ENCODE results near the gene LNPEP. TPM values are rescaled to one million over a fixed set of nuclear protein-coding genes. Genes with fewer than 3 reads are reported as not detected.
A peak's percentile ranks its signal among the peaks of the same experiment; 100 is the strongest.

Gene LNPEP
- total and polyA plus RNA-seq, 2 donors (not counting 1 experiment from before 2014, with no cell fraction given): 10.5 to 92.9 TPM

DNA sequence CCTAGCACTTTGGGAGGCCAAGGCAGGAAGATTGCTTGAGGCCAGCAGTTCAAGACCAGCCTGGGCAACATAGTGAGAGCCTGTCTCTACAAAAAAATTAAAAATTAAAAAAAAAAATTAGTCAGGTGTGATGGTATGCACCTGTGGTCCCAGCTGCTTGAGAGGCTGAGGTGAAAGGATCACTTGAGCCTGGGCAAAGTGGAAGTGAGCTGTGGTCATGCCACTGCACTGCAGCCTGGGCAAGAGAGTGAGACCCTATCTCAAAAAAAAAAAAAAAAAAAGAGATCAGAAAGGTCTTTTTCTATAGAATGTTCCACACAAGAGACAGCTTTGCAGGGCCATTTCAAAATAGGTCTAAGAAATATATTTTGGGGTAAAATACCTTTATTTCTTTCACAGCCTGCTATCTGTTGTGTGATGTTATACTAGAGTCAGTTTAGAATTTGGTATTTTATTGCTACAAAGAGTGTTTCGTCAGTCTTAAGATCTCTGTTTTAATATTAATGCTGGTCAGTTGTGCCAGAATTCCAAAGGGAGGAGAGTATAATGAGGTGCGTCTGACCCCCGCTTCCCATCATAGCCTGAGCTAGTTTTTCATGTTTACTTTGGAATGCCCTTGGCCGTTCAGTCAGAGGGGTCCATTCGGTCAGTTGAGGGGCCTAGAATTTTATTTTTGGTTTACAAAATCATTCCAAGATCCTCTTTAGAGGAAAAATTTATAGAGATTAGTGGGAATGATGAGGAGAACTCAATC, 9.4 kb downstream of the LNPEP start:
- no peak overlapping the region for H3K27ac Mint-ChIP-seq
- CTCF ChIA-PET: interaction anchor here (0.9 to 1.0 kb wide), 2 partner anchors 12 to 76 kb away, joined by 3 to 6 read pairs; no protein-coding TSS in a partner anchor
- peaks cover 0 to 1% (median 0%) of the 10 kb centered on the region in 3 donors for H3K9me3 ChIP-seq (ENCODE audit: control extremely low read depth in 1 of 3, control insufficient read depth in 2 of 3, insufficient read depth in 1 of 3, low read length in 2 of 3)
- peaks cover 67% of the 10 kb centered on the region for H3K4me1 Mint-ChIP-seq
- peak overlapping the region; percentile 19 for H3K4me2 ChIP-seq (replicated peaks; ENCODE audit: low read depth, low read length, poor library complexity, severe bottlenecking)
- H3K4me3 Mint-ChIP-seq: no peak overlapping the region
- no peak overlapping the region for H3K9ac ChIP-seq (ENCODE audit: low read length)
- no peaks in the 10 kb centered on the region for H3K9me3 Mint-ChIP-seq (ENCODE audit: insufficient read depth)
- ATAC-seq (ENCODE audit: low read depth): no peak
- H2AFZ ChIP-seq (ENCODE audit: insufficient read depth, low read depth, low read length, poor library complexity, severe bottlenecking): no peak overlapping the region
- peaks cover 5 to 17% of the 10 kb centered on the region in 2 experiments for H3K36me3 ChIP-seq (replicated peaks in 1 of 2; ENCODE audit: control extremely low read depth in 1 of 2, control insufficient read depth in 1 of 2, extremely low read depth in 1 of 2, insufficient read depth in 2 of 2, low read length in 1 of 2)
- peaks cover 79% of the 10 kb centered on the region for H4K20me1 ChIP-seq (ENCODE audit: control insufficient read depth, insufficient read depth, low read length, poor library complexity, severe bottlenecking)
- WGBS (ENCODE audit: insufficient coverage): 68% methylated on average over 4 of the region's 5 CpGs
- DNase-seq: no peak
- H3K79me2 ChIP-seq (ENCODE audit: control insufficient read depth, insufficient read depth, low read length): peaks cover 99% of the 10 kb centered on the region
- no peak overlapping the region for H3K4me3 ChIP-seq (ENCODE audit: control extremely low read depth in 1 of 5, extremely low read depth in 1 of 5, insufficient read depth in 1 of 5, low read depth in 2 of 5, low read length in 4 of 5)
- intact Hi-C loops (cut with micrococcal nuclease): no loop called here
- H3K4me1 ChIP-seq (ENCODE audit: control insufficient read depth in 2 of 2, insufficient read depth in 2 of 2, low read length in 2 of 2): peaks cover 30 to 32% of the 10 kb centered on the region in 2 donors
- H3K27me3 Mint-ChIP-seq: no peaks in the 10 kb centered on the region
- no peaks in the 10 kb centered on the region for H3K27me3 ChIP-seq (replicated peaks in 1 of 4; ENCODE audit: control extremely low read depth in 1 of 4, control insufficient read depth in 3 of 4, insufficient read depth in 4 of 4, low read length in 3 of 4)
- TF ChIP-seq EZH2 (IDR thresholded peaks at IDR 0.05; ENCODE audit: borderline replicate concordance, insufficient read depth, low read depth, low read length, poor library complexity, severe bottlenecking) (no peak), CTCF (IDR thresholded peaks at IDR 0.05) (no peak)
- POLR2A ChIA-PET: interaction anchor here (0.6 kb wide), 1 partner anchor 17 kb away, joined by 5 read pairs; no protein-coding TSS in a partner anchor
- no peak overlapping the region for H3K27ac ChIP-seq (ENCODE audit: low read length in 2 of 2)

DNA sequence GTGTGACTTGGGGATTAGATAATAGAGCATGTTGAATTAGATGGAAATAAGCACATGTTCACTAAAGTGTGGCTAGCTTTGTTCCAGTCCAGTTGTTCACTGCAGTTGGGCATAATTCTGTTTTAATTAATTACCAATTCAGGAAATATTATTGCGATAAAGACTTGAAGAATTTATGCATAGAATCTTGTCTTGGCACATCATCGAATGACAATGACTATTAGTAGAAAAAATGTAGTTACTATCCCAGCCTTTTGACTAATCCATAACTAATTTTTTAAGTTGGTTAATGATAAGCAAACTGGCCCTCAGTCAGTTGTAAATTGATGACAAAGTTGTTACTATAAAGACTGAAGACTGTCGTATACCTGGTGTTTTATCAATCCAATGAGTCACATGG, 10.5 kb downstream of the LNPEP start:
- no peak overlapping the region for H3K4me3 ChIP-seq (ENCODE audit: control extremely low read depth in 1 of 5, extremely low read depth in 1 of 5, insufficient read depth in 1 of 5, low read depth in 2 of 5, low read length in 4 of 5)
- no peak overlapping the region for H2AFZ ChIP-seq (ENCODE audit: insufficient read depth, low read depth, low read length, poor library complexity, severe bottlenecking)
- no peak overlapping the region for H3K27ac ChIP-seq (ENCODE audit: low read length in 2 of 2)
- H3K9me3 Mint-ChIP-seq (ENCODE audit: insufficient read depth): no peaks in the 10 kb centered on the region
- POLR2A ChIA-PET: no interaction called here
- no peaks in the 10 kb centered on the region for H3K27me3 ChIP-seq (replicated peaks in 1 of 4; ENCODE audit: control extremely low read depth in 1 of 4, control insufficient read depth in 3 of 4, insufficient read depth in 4 of 4, low read length in 3 of 4)
- TF ChIP-seq EZH2 (IDR thresholded peaks at IDR 0.05; ENCODE audit: borderline replicate concordance, insufficient read depth, low read depth, low read length, poor library complexity, severe bottlenecking) (no peak), CTCF (IDR thresholded peaks at IDR 0.05) (no peak)
- WGBS (ENCODE audit: insufficient coverage): no CpG with 5 or more reads among the region's 3 CpGs
- H3K36me3 ChIP-seq (replicated peaks in 1 of 2; ENCODE audit: control extremely low read depth in 1 of 2, control insufficient read depth in 1 of 2, extremely low read depth in 1 of 2, insufficient read depth in 2 of 2, low read length in 1 of 2): peaks cover 5 to 13% of the 10 kb centered on the region in 2 experiments
- no peaks in the 10 kb centered on the region for H3K27me3 Mint-ChIP-seq
- H3K4me1 ChIP-seq (ENCODE audit: control insufficient read depth in 2 of 2, insufficient read depth in 2 of 2, low read length in 2 of 2): peaks cover 27% of the 10 kb centered on the region in 2 donors
- no peak overlapping the region for H3K9ac ChIP-seq (ENCODE audit: low read length)
- H4K20me1 ChIP-seq (ENCODE audit: control insufficient read depth, insufficient read depth, low read length, poor library complexity, severe bottlenecking): peaks cover 79% of the 10 kb centered on the region
- H3K4me1 Mint-ChIP-seq: peaks cover 62% of the 10 kb centered on the region
- DNase-seq (no peak), ATAC-seq (ENCODE audit: low read depth) (no peak)
- intact Hi-C loops (cut with micrococcal nuclease): no loop called here
- H3K27ac Mint-ChIP-seq: no peak overlapping the region
- H3K9me3 ChIP-seq (ENCODE audit: control extremely low read depth in 1 of 3, control insufficient read depth in 2 of 3, insufficient read depth in 1 of 3, low read length in 2 of 3): peaks cover 0 to 1% (median 0%) of the 10 kb centered on the region in 3 donors
- no peak overlapping the region for H3K4me3 Mint-ChIP-seq
- H3K4me2 ChIP-seq (replicated peaks; ENCODE audit: low read depth, low read length, poor library complexity, severe bottlenecking): no peak overlapping the region
- CTCF ChIA-PET: interaction anchor here (0.9 to 1.3 kb wide), 2 partner anchors 12 to 78 kb away, joined by 3 to 6 read pairs; no protein-coding TSS in a partner anchor
- peaks cover 99% of the 10 kb centered on the region for H3K79me2 ChIP-seq (ENCODE audit: control insufficient read depth, insufficient read depth, low read length)

All from B cell (primary cell).